HG03025 (cell line): Measurements from ENCODE around the gene EMX1.

Experiments used
- ATAC-seq: cut with Tn5 transposase; IDR thresholded peaks from one replicate; pipeline ENCODE4 v1.9.1; 2021; ENCODE audit warnings: mild to moderate bottlenecking, moderate library complexity; ENCODE audit not compliant: unreplicated experiment, low FRiP score

EMX1 gene

GRCh38 chr2:72973566-72974435, 56.5 kb downstream of the EMX1 start:
- ATAC-seq = peak; percentile 66

- ATAC-seq = no peak
Observed at GRCh38 chr2:72974436-72974754, 57.1 kb downstream of the EMX1 start.

GRCh38 chr2:72975017-72975416, 57.7 kb downstream of the EMX1 start:
- ATAC-seq = no peak

GRCh38 chr2:72979896-72980295, 62.6 kb downstream of the EMX1 start:
- ATAC-seq = peak; percentile 66

GRCh38 chr2:72980535-72981217, 63.4 kb downstream of the EMX1 start:
- no peak for ATAC-seq

GRCh38 chr2:72981536-72981935, 64.2 kb downstream of the EMX1 start:
- ATAC-seq = no peak

- no peak for ATAC-seq
Observed at GRCh38 chr2:72982219-72982618, 64.9 kb downstream of the EMX1 start.

- no peak for ATAC-seq
Observed at GRCh38 chr2:72982781-72983499, 65.6 kb downstream of the EMX1 start.

- no peak for ATAC-seq
Observed at GRCh38 chr2:72983500-72984161, 66.3 kb downstream of the EMX1 start.

- no peak for ATAC-seq
Observed at GRCh38 chr2:72984172-72984671, 66.9 kb downstream of the EMX1 start.
